ENCODE data around the gene MTARC1.

Gene MTARC1

GRCh38 chr1:220768126-220768601 lies 18.5 kb upstream of the MTARC1 start:
- Histone ChIP-seq H3K4me3 (ENCODE audit: low read length in 2 of 2) (no peak overlapping the region), H3K9me3 (ENCODE audit: control insufficient read depth in 2 of 2, low read length in 2 of 2) (no peaks in the 10 kb centered on the region), H3K4me1 (ENCODE audit: control insufficient read depth in 2 of 2, insufficient read depth in 2 of 2, low read length in 2 of 2) (peaks cover 2 to 7% of the 10 kb centered on the region in 2 donors), H3K27me3 (ENCODE audit: control insufficient read depth in 2 of 2, insufficient read depth in 2 of 2, low read length in 2 of 2) (no peaks in the 10 kb centered on the region), H3K36me3 (ENCODE audit: control insufficient read depth in 2 of 2, insufficient read depth in 2 of 2, low read length in 2 of 2) (peaks cover 8 to 28% of the 10 kb centered on the region in 2 donors), H3K27ac (ENCODE audit: low read depth in 2 of 2, low read length in 2 of 2) (peak overlapping the region; percentile 33 to 52), H3K9ac (ENCODE audit: low read depth in 1 of 2, low read length in 2 of 2) (no peak overlapping the region)

GRCh38 chr1:220769205-220769604 lies 17.5 kb upstream of the MTARC1 start:
- Histone ChIP-seq H3K27me3 (ENCODE audit: control insufficient read depth in 2 of 2, insufficient read depth in 2 of 2, low read length in 2 of 2) (no peaks in the 10 kb centered on the region), H3K9ac (ENCODE audit: low read depth in 1 of 2, low read length in 2 of 2) (no peak overlapping the region), H3K4me1 (ENCODE audit: control insufficient read depth in 2 of 2, insufficient read depth in 2 of 2, low read length in 2 of 2) (peaks cover 2 to 7% of the 10 kb centered on the region in 2 donors), H3K36me3 (ENCODE audit: control insufficient read depth in 2 of 2, insufficient read depth in 2 of 2, low read length in 2 of 2) (peaks cover 2 to 28% of the 10 kb centered on the region in 2 donors), H3K9me3 (ENCODE audit: control insufficient read depth in 2 of 2, low read length in 2 of 2) (no peaks in the 10 kb centered on the region), H3K27ac (ENCODE audit: low read depth in 2 of 2, low read length in 2 of 2) (no peak overlapping the region), H3K4me3 (ENCODE audit: low read length in 2 of 2) (no peak overlapping the region)

- peak overlapping the region in 1 of 2 donors; percentile 39 for H3K4me3 ChIP-seq (ENCODE audit: low read length in 2 of 2)
- H3K9ac ChIP-seq (ENCODE audit: low read depth in 1 of 2, low read length in 2 of 2), result no peak overlapping the region
- no peaks in the 10 kb centered on the region for H3K27me3 ChIP-seq (ENCODE audit: control insufficient read depth in 2 of 2, insufficient read depth in 2 of 2, low read length in 2 of 2)
- peaks cover 2 to 7% of the 10 kb centered on the region in 2 donors for H3K4me1 ChIP-seq (ENCODE audit: control insufficient read depth in 2 of 2, insufficient read depth in 2 of 2, low read length in 2 of 2)
- no peaks in the 10 kb centered on the region for H3K9me3 ChIP-seq (ENCODE audit: control insufficient read depth in 2 of 2, low read length in 2 of 2)
- peaks cover 2 to 24% of the 10 kb centered on the region in 2 donors for H3K36me3 ChIP-seq (ENCODE audit: control insufficient read depth in 2 of 2, insufficient read depth in 2 of 2, low read length in 2 of 2)
- peak overlapping the region in 1 of 2 donors; percentile 5 for H3K27ac ChIP-seq (ENCODE audit: low read depth in 2 of 2, low read length in 2 of 2)
Observed at GRCh38 chr1:220770245-220770913, 16.3 kb upstream of the MTARC1 start.

GRCh38 chr1:220772846-220773245 lies 13.9 kb upstream of the MTARC1 start:
- Histone ChIP-seq H3K36me3 (ENCODE audit: control insufficient read depth in 2 of 2, insufficient read depth in 2 of 2, low read length in 2 of 2) (peaks cover 2 to 24% of the 10 kb centered on the region in 2 donors), H3K4me1 (ENCODE audit: control insufficient read depth in 2 of 2, insufficient read depth in 2 of 2, low read length in 2 of 2) (no peaks in the 10 kb centered on the region), H3K4me3 (ENCODE audit: low read length in 2 of 2) (no peak overlapping the region), H3K9ac (ENCODE audit: low read depth in 1 of 2, low read length in 2 of 2) (no peak overlapping the region), H3K9me3 (ENCODE audit: control insufficient read depth in 2 of 2, low read length in 2 of 2) (no peaks in the 10 kb centered on the region), H3K27ac (ENCODE audit: low read depth in 2 of 2, low read length in 2 of 2) (no peak overlapping the region), H3K27me3 (ENCODE audit: control insufficient read depth in 2 of 2, insufficient read depth in 2 of 2, low read length in 2 of 2) (no peaks in the 10 kb centered on the region)

- Histone ChIP-seq H3K27me3 (ENCODE audit: control insufficient read depth in 2 of 2, insufficient read depth in 2 of 2, low read length in 2 of 2) (no peaks in the 10 kb centered on the region), H3K4me1 (ENCODE audit: control insufficient read depth in 2 of 2, insufficient read depth in 2 of 2, low read length in 2 of 2) (no peaks in the 10 kb centered on the region), H3K9ac (ENCODE audit: low read depth in 1 of 2, low read length in 2 of 2) (no peak overlapping the region), H3K9me3 (ENCODE audit: control insufficient read depth in 2 of 2, low read length in 2 of 2) (no peaks in the 10 kb centered on the region), H3K4me3 (ENCODE audit: low read length in 2 of 2) (no peak overlapping the region), H3K36me3 (ENCODE audit: control insufficient read depth in 2 of 2, insufficient read depth in 2 of 2, low read length in 2 of 2) (peaks cover 2 to 14% of the 10 kb centered on the region in 2 donors), H3K27ac (ENCODE audit: low read depth in 2 of 2, low read length in 2 of 2) (no peak overlapping the region)
Observed at GRCh38 chr1:220775240-220775853, 11.4 kb upstream of the MTARC1 start.

GRCh38 chr1:220776254-220776653 lies 10.5 kb upstream of the MTARC1 start:
- H3K4me1 ChIP-seq (ENCODE audit: control insufficient read depth in 2 of 2, insufficient read depth in 2 of 2, low read length in 2 of 2), result no peaks in the 10 kb centered on the region
- H3K9me3 ChIP-seq (ENCODE audit: control insufficient read depth in 2 of 2, low read length in 2 of 2), result no peaks in the 10 kb centered on the region
- H3K27ac ChIP-seq (ENCODE audit: low read depth in 2 of 2, low read length in 2 of 2), result no peak overlapping the region
- H3K4me3 ChIP-seq (ENCODE audit: low read length in 2 of 2), result no peak overlapping the region
- no peak overlapping the region for H3K9ac ChIP-seq (ENCODE audit: low read depth in 1 of 2, low read length in 2 of 2)
- H3K27me3 ChIP-seq (ENCODE audit: control insufficient read depth in 2 of 2, insufficient read depth in 2 of 2, low read length in 2 of 2), result no peaks in the 10 kb centered on the region
- peaks cover 1 to 8% of the 10 kb centered on the region in 2 donors for H3K36me3 ChIP-seq (ENCODE audit: control insufficient read depth in 2 of 2, insufficient read depth in 2 of 2, low read length in 2 of 2)

- Histone ChIP-seq H3K4me3 (ENCODE audit: low read length in 2 of 2) (no peak overlapping the region), H3K9me3 (ENCODE audit: control insufficient read depth in 2 of 2, low read length in 2 of 2) (no peaks in the 10 kb centered on the region), H3K4me1 (ENCODE audit: control insufficient read depth in 2 of 2, insufficient read depth in 2 of 2, low read length in 2 of 2) (no peaks in the 10 kb centered on the region), H3K36me3 (ENCODE audit: control insufficient read depth in 2 of 2, insufficient read depth in 2 of 2, low read length in 2 of 2) (peaks cover 2 to 9% of the 10 kb centered on the region in 2 donors), H3K9ac (ENCODE audit: low read depth in 1 of 2, low read length in 2 of 2) (no peak overlapping the region), H3K27ac (ENCODE audit: low read depth in 2 of 2, low read length in 2 of 2) (no peak overlapping the region), H3K27me3 (ENCODE audit: control insufficient read depth in 2 of 2, insufficient read depth in 2 of 2, low read length in 2 of 2) (no peaks in the 10 kb centered on the region)
Observed at GRCh38 chr1:220776720-220777326, 9.9 kb upstream of the MTARC1 start.

GRCh38 chr1:220783453-220783852 lies 3.3 kb upstream of the MTARC1 start:
- Histone ChIP-seq H3K9ac (ENCODE audit: low read depth in 1 of 2, low read length in 2 of 2) (no peak overlapping the region), H3K27ac (ENCODE audit: low read depth in 2 of 2, low read length in 2 of 2) (no peak overlapping the region), H3K4me1 (ENCODE audit: control insufficient read depth in 2 of 2, insufficient read depth in 2 of 2, low read length in 2 of 2) (peaks cover 6 to 15% of the 10 kb centered on the region in 2 donors), H3K9me3 (ENCODE audit: control insufficient read depth in 2 of 2, low read length in 2 of 2) (no peaks in the 10 kb centered on the region), H3K36me3 (ENCODE audit: control insufficient read depth in 2 of 2, insufficient read depth in 2 of 2, low read length in 2 of 2) (peaks cover 4 to 9% of the 10 kb centered on the region in 2 donors), H3K4me3 (ENCODE audit: low read length in 2 of 2) (no peak overlapping the region), H3K27me3 (ENCODE audit: control insufficient read depth in 2 of 2, insufficient read depth in 2 of 2, low read length in 2 of 2) (no peaks in the 10 kb centered on the region)

GRCh38 chr1:220784751-220785150 lies 2.0 kb upstream of the MTARC1 start:
- peaks cover 4 to 9% of the 10 kb centered on the region in 2 donors for H3K36me3 ChIP-seq (ENCODE audit: control insufficient read depth in 2 of 2, insufficient read depth in 2 of 2, low read length in 2 of 2)
- peaks cover 6 to 15% of the 10 kb centered on the region in 2 donors for H3K4me1 ChIP-seq (ENCODE audit: control insufficient read depth in 2 of 2, insufficient read depth in 2 of 2, low read length in 2 of 2)
- no peaks in the 10 kb centered on the region for H3K9me3 ChIP-seq (ENCODE audit: control insufficient read depth in 2 of 2, low read length in 2 of 2)
- H3K4me3 ChIP-seq (ENCODE audit: low read length in 2 of 2), result no peak overlapping the region
- H3K27ac ChIP-seq (ENCODE audit: low read depth in 2 of 2, low read length in 2 of 2), result no peak overlapping the region
- H3K9ac ChIP-seq (ENCODE audit: low read depth in 1 of 2, low read length in 2 of 2), result no peak overlapping the region
- H3K27me3 ChIP-seq (ENCODE audit: control insufficient read depth in 2 of 2, insufficient read depth in 2 of 2, low read length in 2 of 2), result no peaks in the 10 kb centered on the region
